Measurements from ENCODE around the gene RIPPLY2.

Gene RIPPLY2

GRCh38 chr6:83849610-83850009, 3.5 kb upstream of the RIPPLY2 start:
- ATAC-seq = no peak

GRCh38 chr6:83852528-83853177, 507 bp upstream of the RIPPLY2 start:
- ATAC-seq (no peak), DNase-seq (no peak)
- Mint-ChIP-seq H3K27me3 (peaks cover 71% of the 10 kb centered on the region), H3K9me3 (no peaks in the 10 kb centered on the region), H3K4me1 (peaks cover 15% of the 10 kb centered on the region), H3K4me3 (peak overlapping the region; percentile 79 to 86), H3K27ac (no peak overlapping the region)

More at GRCh38 chr6:83849610-83850009, 3.5 kb upstream of the RIPPLY2 start:
- H3K9me3 Mint-ChIP-seq = no peaks in the 10 kb centered on the region
- H3K27ac Mint-ChIP-seq = no peak overlapping the region
- no peak overlapping the region for H3K4me3 Mint-ChIP-seq
- peaks cover 57% of the 10 kb centered on the region for H3K27me3 Mint-ChIP-seq
- H3K4me1 Mint-ChIP-seq = peaks cover 15% of the 10 kb centered on the region
- no peak for DNase-seq

- Mint-ChIP-seq H3K4me3 (peak overlapping the region; percentile 79 to 86), H3K9me3 (no peaks in the 10 kb centered on the region), H3K4me1 (peaks cover 15% of the 10 kb centered on the region), H3K27ac (no peak overlapping the region), H3K27me3 (peaks cover 61% of the 10 kb centered on the region)
- DNase-seq (no peak), ATAC-seq (peak; percentile 42)
These were observed 891 bp downstream of the RIPPLY2 start for GRCh38 chr6:83854001-83854501.

- H3K27ac Mint-ChIP-seq = no peak overlapping the region
- no peak overlapping the region for H3K4me3 Mint-ChIP-seq
These were observed 1.6 kb downstream of the RIPPLY2 start for GRCh38 chr6:83854766-83855165.

GRCh38 chr6:83859410-83860358, 6.5 kb downstream of the RIPPLY2 start, which contains the start of gene CYB5R4:
Gene CYB5R4, plus strand, starts transcription at chr6:83859689. Its CDS starts 94 bp downstream, at chr6:83859783.
- Mint-ChIP-seq H3K4me1 (peaks cover 20% of the 10 kb centered on the region), H3K4me3 (peak within 1 kb of the TSS; percentile 99 to 100), H3K27me3 (peaks cover 13% of the 10 kb centered on the region), H3K9me3 (no peaks in the 10 kb centered on the region), H3K27ac (peak within 1 kb of the TSS; percentile 89 to 96)
- ATAC-seq = peak; percentile 98
- peak; percentile 90 to 94 for DNase-seq

More at GRCh38 chr6:83854766-83855165, 1.6 kb downstream of the RIPPLY2 start:
- Mint-ChIP-seq H3K4me1 (peaks cover 15% of the 10 kb centered on the region), H3K27me3 (peaks cover 54% of the 10 kb centered on the region), H3K9me3 (no peaks in the 10 kb centered on the region)
- ATAC-seq (no peak), DNase-seq (no peak)

- Mint-ChIP-seq H3K4me3 (peak overlapping the region; percentile 99 to 100), H3K4me1 (peaks cover 20% of the 10 kb centered on the region), H3K9me3 (no peaks in the 10 kb centered on the region), H3K27ac (peak overlapping the region; percentile 89 to 96), H3K27me3 (peaks cover 6% of the 10 kb centered on the region)
- ATAC-seq (no peak), DNase-seq (no peak)
These were observed 7.2 kb downstream of the RIPPLY2 start for GRCh38 chr6:83860359-83860755.

GRCh38 chr6:83860782-83861495, 7.8 kb downstream of the RIPPLY2 start:
- DNase-seq (no peak), ATAC-seq (no peak)
- Mint-ChIP-seq H3K4me3 (peak overlapping the region; percentile 99 to 100), H3K9me3 (no peaks in the 10 kb centered on the region), H3K27me3 (peaks cover under 1% of the 10 kb centered on the region), H3K27ac (peak overlapping the region; percentile 43 to 96), H3K4me1 (peaks cover 20% of the 10 kb centered on the region)

GRCh38 chr6:83862776-83863471, 9.8 kb downstream of the RIPPLY2 start:
- no peak for ATAC-seq
- DNase-seq = no peak
- H3K4me1 Mint-ChIP-seq = peaks cover 20% of the 10 kb centered on the region
- no peak overlapping the region for H3K27ac Mint-ChIP-seq
- H3K9me3 Mint-ChIP-seq = peaks cover 8 to 11% of the 10 kb centered on the region in 2 donors
- H3K27me3 Mint-ChIP-seq = no peaks in the 10 kb centered on the region
- no peak overlapping the region for H3K4me3 Mint-ChIP-seq

GRCh38 chr6:83867043-83867442, 13.9 kb downstream of the RIPPLY2 start:
- H3K4me1 Mint-ChIP-seq = peaks cover 7% of the 10 kb centered on the region
- peaks cover 8 to 11% of the 10 kb centered on the region in 2 donors for H3K9me3 Mint-ChIP-seq
- H3K27ac Mint-ChIP-seq = no peak overlapping the region
- no peak overlapping the region for H3K4me3 Mint-ChIP-seq
- ATAC-seq = no peak
- no peak for DNase-seq
- H3K27me3 Mint-ChIP-seq = no peaks in the 10 kb centered on the region

- no peak overlapping the region for H3K4me3 Mint-ChIP-seq
- DNase-seq = peak in 1 of 2 donors; percentile 14
- no peak for ATAC-seq
These were observed 14.5 kb downstream of the RIPPLY2 start for GRCh38 chr6:83867527-83868161.

GRCh38 chr6:83868639-83869038, 15.5 kb downstream of the RIPPLY2 start:
- Mint-ChIP-seq H3K27me3 (no peaks in the 10 kb centered on the region), H3K4me3 (no peak overlapping the region), H3K4me1 (peaks cover 9% of the 10 kb centered on the region), H3K27ac (no peak overlapping the region), H3K9me3 (peaks cover 8 to 11% of the 10 kb centered on the region in 2 donors)
- ATAC-seq = no peak
- DNase-seq = no peak

More at GRCh38 chr6:83867527-83868161, 14.5 kb downstream of the RIPPLY2 start:
- Mint-ChIP-seq H3K9me3 (peaks cover 8 to 11% of the 10 kb centered on the region in 2 donors), H3K27ac (no peak overlapping the region), H3K4me1 (peaks cover 4% of the 10 kb centered on the region), H3K27me3 (no peaks in the 10 kb centered on the region)

- Mint-ChIP-seq H3K27ac (no peak overlapping the region), H3K4me3 (no peak overlapping the region), H3K9me3 (peaks cover 8 to 11% of the 10 kb centered on the region in 2 donors), H3K27me3 (no peaks in the 10 kb centered on the region), H3K4me1 (peaks cover 12% of the 10 kb centered on the region)
- DNase-seq = no peak
- no peak for ATAC-seq
These were observed 17.5 kb downstream of the RIPPLY2 start for GRCh38 chr6:83870649-83871048.

GRCh38 chr6:83872386-83873118, 19.4 kb downstream of the RIPPLY2 start:
- Mint-ChIP-seq H3K9me3 (peaks cover 0 to 2% of the 10 kb centered on the region in 2 donors), H3K4me3 (no peak overlapping the region), H3K27me3 (no peaks in the 10 kb centered on the region), H3K27ac (peak overlapping the region in 1 of 2 donors; percentile 19), H3K4me1 (peaks cover 18% of the 10 kb centered on the region)
- ATAC-seq (no peak), DNase-seq (no peak)

GRCh38 chr6:83873869-83874268, 20.7 kb downstream of the RIPPLY2 start:
- Mint-ChIP-seq H3K4me3 (no peak overlapping the region), H3K27me3 (no peaks in the 10 kb centered on the region), H3K9me3 (no peaks in the 10 kb centered on the region), H3K27ac (peak overlapping the region in 1 of 2 donors; percentile 3), H3K4me1 (peaks cover 24% of the 10 kb centered on the region)
- ATAC-seq (no peak), DNase-seq (no peak)

Measured in stimulated activated naive CD8-positive, alpha-beta T cell treated with anti-CD3 and anti-CD28 coated beads, Interleukin-15, amount 100 ng/mL, for 72 hours (primary cell).